KBM-7 (cell line): ENCODE measurements around the gene FADS6.

ENCODE experiments used
- DNase-seq: peaks from one replicate; pipeline ENCODE4 v3.0.0-alpha.2; 2015
- in situ Hi-C: fragments of 300-500 bp; cut with MboI; formaldehyde crosslinking; loops from 2 replicates; pipeline ENCODE4 v1.14.3; 2020; ENCODE audit warnings: low sequenced_read_pairs, low pct_unique_long_range_greater_than_20kb, mixed read lengths

FADS6 gene

GRCh38 chr17:74839990-74840852, 53.2 kb downstream of the FADS6 start:
- DNase-seq: no peak
- in situ Hi-C loops: no loop called here

GRCh38 chr17:74838274-74838673, 55.2 kb downstream of the FADS6 start:
- in situ Hi-C loops: no loop called here
- DNase-seq: no peak

GRCh38 chr17:74836691-74837467, 56.6 kb downstream of the FADS6 start:
- DNase-seq: no peak
- in situ Hi-C loops: no loop called here

GRCh38 chr17:74836191-74836590, 57.2 kb downstream of the FADS6 start:
- no peak for DNase-seq
- in situ Hi-C loops: no loop called here

DNA sequence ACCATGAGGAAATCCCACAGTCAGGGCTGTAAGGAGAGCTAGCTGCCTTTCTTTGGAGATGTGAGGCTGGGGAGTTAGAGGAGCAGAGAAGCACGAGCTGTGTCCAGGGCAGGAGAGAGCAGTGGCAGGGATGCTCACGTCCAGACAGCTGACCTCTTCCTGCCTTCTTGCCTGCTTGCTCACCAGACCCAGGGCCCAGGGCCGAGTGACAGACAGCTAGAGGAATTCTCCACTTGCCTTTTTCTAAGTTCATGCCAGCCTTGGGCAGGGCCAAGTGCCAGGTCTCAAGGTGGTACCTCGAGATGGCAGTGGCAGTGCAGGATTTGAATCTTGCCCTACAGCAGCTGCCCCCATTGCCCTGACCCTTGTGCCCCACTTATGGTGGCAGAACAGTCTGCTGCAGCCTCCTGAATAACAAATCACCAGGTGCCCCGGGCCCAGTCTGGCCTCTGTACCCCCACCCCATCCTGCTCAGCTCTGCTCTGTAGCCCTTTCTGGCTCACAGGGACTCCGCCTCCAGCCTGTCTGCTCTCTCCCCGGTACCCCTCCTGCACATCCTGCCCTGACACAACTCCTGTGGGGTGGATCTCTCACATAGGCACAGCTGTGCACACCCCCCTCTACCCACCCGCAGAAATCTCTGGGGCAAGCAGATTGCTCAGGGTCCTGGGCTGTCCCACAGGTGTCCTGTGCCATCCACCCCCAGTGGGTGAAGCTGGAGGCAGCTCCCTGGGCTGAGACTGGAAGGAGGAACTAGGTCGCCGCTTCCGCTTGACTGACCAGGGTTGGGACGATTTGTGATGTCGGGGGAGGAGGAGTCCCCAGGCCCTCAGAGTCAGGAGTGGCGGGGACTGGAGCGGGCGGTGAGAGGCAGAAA, 59.7 kb downstream of the FADS6 start:
- DNase-seq: peak; percentile 88
- in situ Hi-C loops: no loop called here

- DNase-seq: no peak
- in situ Hi-C loops: no loop called here
Measured at GRCh38 chr17:74832421-74832820, 61.0 kb downstream of the FADS6 start.

GRCh38 chr17:74831444-74832146, 61.8 kb downstream of the FADS6 start:
- in situ Hi-C loops: no loop called here
- no peak for DNase-seq

GRCh38 chr17:74830861-74831260, 62.6 kb downstream of the FADS6 start:
- in situ Hi-C loops: no loop called here
- no peak for DNase-seq

DNA sequence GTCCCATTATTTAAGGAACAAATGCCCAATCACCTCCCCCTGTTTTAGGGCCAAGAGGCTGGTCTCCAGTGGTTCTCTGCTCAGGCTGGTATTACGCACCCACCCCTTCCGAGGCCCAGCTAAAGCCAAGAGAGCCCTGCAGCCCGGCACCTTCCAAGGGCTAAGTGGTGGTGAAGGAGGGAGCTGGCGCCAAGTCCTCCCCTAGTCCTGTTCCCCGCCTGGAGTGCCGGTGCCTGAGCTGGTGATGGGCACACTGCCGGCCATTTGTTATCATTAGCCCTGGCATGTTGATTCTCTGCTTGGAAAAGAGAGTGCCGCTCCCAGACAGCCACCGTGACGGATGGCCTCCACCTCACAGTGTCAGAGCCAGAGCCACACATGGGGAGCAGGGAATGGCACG, 65.6 kb downstream of the FADS6 start:
- in situ Hi-C loops: no loop called here
- DNase-seq: no peak
